Thyroid gland (tissue), 4 donors: ENCODE measurements around the gene CDH2. TPM values are rescaled to one million over a fixed set of nuclear protein-coding genes. Genes with fewer than 3 reads are reported as not detected.
"Not testable (repeated sequence)": the region's sequence is repeated elsewhere in the genome, so short reads cannot be mapped to it uniquely, and the experiment has no call there.

Experiments
- DNase-seq, 2 donors: peaks; one replicate each; pipeline ENCODE4 v3.0.0-alpha.2; 2019
- H3K27ac ChIP-seq, 3 donors: fragments of 200-600 bp; sonication (generic); 1 replicate in 2 of 3; 2 replicates in 1 of 3; pipeline ENCODE4 v1.5.1; 2016 to 2019; ENCODE audit warnings: mild to moderate bottlenecking in 1 of 3, moderate library complexity in 1 of 3
- H3K27me3 ChIP-seq: fragments of 200-600 bp; sonication (generic); one replicate; pipeline ENCODE4 v1.5.1; 2019
- H3K36me3 ChIP-seq, 2 donors: fragments of 200-600 bp; sonication (generic); one replicate each; pipeline ENCODE4 v1.5.1; 2016 to 2019
- H3K4me1 ChIP-seq, 2 donors: fragments of 200-600 bp; sonication (generic); one replicate each; pipeline ENCODE4 v1.5.1; 2017 to 2019
- H3K4me3 ChIP-seq, 3 donors: fragments of 200-600 bp; sonication (generic); replicated peaks in 1 of 3; 1 replicate in 2 of 3; 2 replicates in 1 of 3; pipeline ENCODE4 v1.5.1; 2016; ENCODE audit warnings: mild to moderate bottlenecking in 1 of 3
- H3K9me3 ChIP-seq: fragments of 200-600 bp; sonication (generic); one replicate; pipeline ENCODE4 v1.5.1; 2017
- POLR2A ChIP-seq, 2 donors: fragments of 450-650 bp; IDR thresholded peaks; one replicate each; pipeline ENCODE4 v1.6.1; 2017; ENCODE audit warnings: antibody characterized with exemption in 2 of 2, mild to moderate bottlenecking in 2 of 2, moderate library complexity in 1 of 2
- WGBS, 2 donors: methylation state at CpG; one replicate each; pipeline ENCODE4 v1.1.5; 2017; 5-methylcytosine and 5-hydroxymethylcytosine counted together
- intact Hi-C: fragments of 100-400 bp; cut with DNase I; formaldehyde crosslinking; loops from one replicate; pipeline ENCODE4 v1.15.1; 2023
- total RNA-seq, 4 donors: library from RNA; depleted of rRNA; stranded (reverse); fragments of >200 nt; gene quantifications; one replicate each; pipeline ENCODE4 v1.2.3, GENCODE V29; 2016
- TF ChIP-seq, protein P1 (sequence below), 6 experiments: fragments of 200-600 bp in 3 of 6; fragments of 450-650 bp in 3 of 6; sonication (generic) in 3 of 6; IDR thresholded peaks; one replicate each; pipeline ENCODE4 v1.5.1; 2016 to 2019; ENCODE audit warnings: antibody characterized with exemption in 6 of 6, mild to moderate bottlenecking in 2 of 6, inconsistent platforms in 1 of 6, moderate library complexity in 1 of 6

The CDH2 gene
- total RNA-seq, 4 donors from 2014 or later, result 0.78 to 7.9 (median 3.3) TPM

DNA sequence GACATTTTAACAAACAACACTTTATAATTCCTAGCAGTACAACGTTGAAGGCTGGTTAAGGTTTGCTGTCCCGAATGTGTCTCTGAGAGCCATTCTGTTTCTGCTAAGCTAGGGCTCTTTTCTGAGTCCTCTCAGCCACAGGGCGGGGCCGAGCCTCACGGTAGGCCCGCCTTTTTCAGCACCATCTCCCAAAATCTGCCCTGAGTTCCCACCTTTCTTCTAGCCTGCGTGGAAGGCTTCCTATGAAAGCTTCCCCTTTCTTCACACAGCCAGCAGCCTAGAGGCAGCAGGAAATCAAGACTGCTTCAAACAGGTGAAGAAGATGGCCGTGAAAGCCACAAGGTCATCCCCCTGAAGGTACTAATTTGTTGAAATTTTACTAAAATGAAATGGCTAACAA is 255.5 kb downstream of the CDH2 start:
- Histone ChIP-seq H3K36me3 (no peaks in the 10 kb centered on the region), H3K27ac (no peak overlapping the region), H3K27me3 (no peaks in the 10 kb centered on the region), H3K4me1 (no peaks in the 10 kb centered on the region), H3K4me3 (no peak overlapping the region), H3K9me3 (no peaks in the 10 kb centered on the region)
- WGBS, 2 donors, result 80 to 81% methylated on average over 8 of the region's 8 CpGs
- DNase-seq, result no peak
- TF ChIP-seq, protein P1, sequence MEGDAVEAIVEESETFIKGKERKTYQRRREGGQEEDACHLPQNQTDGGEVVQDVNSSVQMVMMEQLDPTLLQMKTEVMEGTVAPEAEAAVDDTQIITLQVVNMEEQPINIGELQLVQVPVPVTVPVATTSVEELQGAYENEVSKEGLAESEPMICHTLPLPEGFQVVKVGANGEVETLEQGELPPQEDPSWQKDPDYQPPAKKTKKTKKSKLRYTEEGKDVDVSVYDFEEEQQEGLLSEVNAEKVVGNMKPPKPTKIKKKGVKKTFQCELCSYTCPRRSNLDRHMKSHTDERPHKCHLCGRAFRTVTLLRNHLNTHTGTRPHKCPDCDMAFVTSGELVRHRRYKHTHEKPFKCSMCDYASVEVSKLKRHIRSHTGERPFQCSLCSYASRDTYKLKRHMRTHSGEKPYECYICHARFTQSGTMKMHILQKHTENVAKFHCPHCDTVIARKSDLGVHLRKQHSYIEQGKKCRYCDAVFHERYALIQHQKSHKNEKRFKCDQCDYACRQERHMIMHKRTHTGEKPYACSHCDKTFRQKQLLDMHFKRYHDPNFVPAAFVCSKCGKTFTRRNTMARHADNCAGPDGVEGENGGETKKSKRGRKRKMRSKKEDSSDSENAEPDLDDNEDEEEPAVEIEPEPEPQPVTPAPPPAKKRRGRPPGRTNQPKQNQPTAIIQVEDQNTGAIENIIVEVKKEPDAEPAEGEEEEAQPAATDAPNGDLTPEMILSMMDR (IDR thresholded peaks at IDR 0.05), result no peak
- TF ChIP-seq POLR2A (IDR thresholded peaks at IDR 0.05), result no peak
- intact Hi-C loops, result no loop called here

DNA sequence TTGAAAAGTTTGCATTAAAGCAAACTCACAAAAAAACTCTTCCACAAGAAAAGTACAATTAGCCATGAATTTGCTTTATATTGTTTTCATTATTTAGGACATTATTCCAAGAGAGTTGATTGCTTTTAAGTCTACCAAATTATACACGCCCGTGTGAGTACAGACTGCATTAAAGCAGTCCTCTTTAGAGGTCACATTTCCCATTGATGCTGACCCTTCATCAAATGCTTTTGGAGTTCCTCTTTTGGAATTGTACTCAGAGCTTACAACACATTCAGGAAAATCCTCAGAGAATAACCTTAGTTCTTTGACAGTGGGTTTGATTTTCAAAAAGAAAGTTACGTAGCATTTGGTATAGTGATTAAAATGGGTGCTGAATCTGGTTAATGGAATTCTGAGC is 256.1 kb downstream of the CDH2 start:
- no peaks in the 10 kb centered on the region for H3K4me1 ChIP-seq
- TF ChIP-seq, protein P1 (IDR thresholded peaks at IDR 0.05), result no peak
- no peak for TF ChIP-seq POLR2A (IDR thresholded peaks at IDR 0.05)
- no peaks in the 10 kb centered on the region for H3K9me3 ChIP-seq
- no peak overlapping the region for H3K4me3 ChIP-seq
- H3K27ac ChIP-seq, result no peak overlapping the region
- WGBS, 2 donors, result 86 to 91% methylated on average over 3 of the region's 3 CpGs
- no peak for DNase-seq
- H3K27me3 ChIP-seq, result no peaks in the 10 kb centered on the region
- intact Hi-C loops, result no loop called here
- H3K36me3 ChIP-seq, result no peaks in the 10 kb centered on the region

DNA sequence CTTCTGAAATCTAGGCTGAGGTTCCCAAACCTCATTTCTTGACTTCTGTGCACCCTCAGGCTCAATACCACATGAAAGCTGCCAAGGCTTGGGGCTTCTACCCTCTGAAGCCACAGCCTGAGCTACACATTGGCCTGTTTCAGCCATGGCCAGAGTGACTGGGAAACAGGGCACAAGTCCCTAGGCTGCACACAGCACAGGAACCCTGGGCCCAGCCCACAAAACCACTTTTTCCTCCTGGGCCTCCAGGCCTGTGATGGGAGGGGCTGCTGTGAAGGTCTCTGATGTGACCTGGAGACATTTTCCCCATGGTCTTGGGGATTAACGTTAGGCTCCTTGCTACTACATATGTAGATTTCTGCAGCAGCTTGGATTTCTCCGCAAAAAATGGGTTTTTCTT is 270.7 kb downstream of the CDH2 start:
- H3K36me3 ChIP-seq, H3K27me3 ChIP-seq, H3K27ac ChIP-seq, H3K4me1 ChIP-seq, H3K9me3 ChIP-seq, H3K4me3 ChIP-seq, DNase-seq, intact Hi-C loops: not testable (repeated sequence)
- 91 to 93% methylated on average over 2 of the region's 2 CpGs for WGBS, 2 donors

DNA sequence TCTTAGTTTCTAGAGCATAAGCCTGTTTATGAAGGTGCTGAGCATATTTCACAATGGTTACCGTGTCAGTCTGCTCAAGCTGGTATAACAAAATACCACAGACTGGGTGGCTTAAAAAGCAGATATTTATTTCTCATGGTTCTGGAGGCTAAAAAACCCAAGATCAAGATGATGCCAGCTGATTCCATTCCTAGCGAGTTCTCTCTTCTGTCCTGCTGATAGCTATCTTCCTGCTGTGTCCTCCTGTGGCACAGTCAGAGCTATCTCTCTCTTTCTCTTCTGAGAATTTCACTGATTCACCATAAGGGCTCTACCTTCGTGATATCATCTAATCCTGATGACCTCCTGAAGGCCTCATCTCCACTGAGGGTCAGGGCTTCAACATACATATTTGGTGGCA is 273.0 kb downstream of the CDH2 start:
- H3K27ac ChIP-seq, result no peak overlapping the region
- H3K27me3 ChIP-seq, result no peaks in the 10 kb centered on the region
- no peaks in the 10 kb centered on the region for H3K4me1 ChIP-seq
- DNase-seq, result no peak
- H3K9me3 ChIP-seq, result no peaks in the 10 kb centered on the region
- TF ChIP-seq, protein P1 (IDR thresholded peaks at IDR 0.05), result no peak
- no peak for TF ChIP-seq POLR2A (IDR thresholded peaks at IDR 0.05)
- whole genome bisulfite sequencing, 2 donors, result 67 to 92% methylated on average over 3 of the region's 3 CpGs
- H3K4me3 ChIP-seq, result no peak overlapping the region
- intact Hi-C loops, result no loop called here
- H3K36me3 ChIP-seq, result no peaks in the 10 kb centered on the region

DNA sequence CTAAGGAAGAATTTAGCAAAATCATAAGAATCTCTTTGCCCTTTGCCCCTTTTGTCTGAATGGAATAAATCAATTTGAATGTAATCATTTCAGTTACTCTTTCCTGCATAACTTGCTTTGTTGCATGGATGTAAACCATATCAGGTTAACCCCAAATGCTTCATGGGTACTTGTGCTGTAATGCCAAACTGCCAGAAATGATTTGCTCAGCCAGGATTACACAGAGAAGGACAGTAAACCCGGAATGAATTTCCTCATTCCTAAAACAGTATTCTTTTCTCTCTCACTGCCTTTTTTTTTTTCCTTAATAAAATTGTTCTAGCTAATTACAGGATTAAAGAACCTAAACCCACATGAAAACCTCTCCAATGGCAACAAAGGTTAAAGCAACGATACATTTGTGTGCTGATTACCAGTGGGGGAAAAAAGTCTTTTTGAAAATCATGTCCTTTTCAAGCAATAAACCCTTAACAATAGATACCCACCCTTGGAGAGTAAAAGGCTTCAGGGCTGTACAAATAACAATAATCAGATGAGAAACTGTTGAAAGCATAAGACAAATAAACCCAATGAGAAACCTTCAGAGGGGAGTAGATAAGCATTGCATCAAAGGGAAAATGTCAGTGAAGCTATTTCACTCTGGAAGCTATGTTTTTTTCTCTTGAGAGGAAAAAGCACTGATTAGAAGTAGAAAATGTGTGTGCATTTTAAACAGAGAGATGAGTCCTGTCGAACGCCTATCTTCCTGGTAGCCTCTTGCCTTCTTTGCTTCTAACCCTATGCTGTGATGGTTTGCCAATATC is 275.3 kb downstream of the CDH2 start:
- no peak for DNase-seq
- Histone ChIP-seq H3K36me3 (no peaks in the 10 kb centered on the region), H3K27me3 (no peaks in the 10 kb centered on the region), H3K4me3 (no peak overlapping the region), H3K27ac (no peak overlapping the region), H3K9me3 (no peaks in the 10 kb centered on the region), H3K4me1 (no peaks in the 10 kb centered on the region)
- no peak for TF ChIP-seq POLR2A (IDR thresholded peaks at IDR 0.05)
- TF ChIP-seq, protein P1 (IDR thresholded peaks at IDR 0.05), result no peak
- 61 to 72% methylated on average over 4 of the region's 4 CpGs for WGBS, 2 donors
- intact Hi-C loops, result no loop called here
